ENCODE results near the gene KCNJ12.

- no peak for TF ChIP-seq EZH2 (IDR thresholded peaks at IDR 0.05)
- TF ChIP-seq POLR2AphosphoS5 (IDR thresholded peaks at IDR 0.05; ENCODE audit: borderline replicate concordance, low read depth, low read length) = no peak
- TF ChIP-seq FOXP2 (optimal IDR thresholded peaks at IDR 0.05; ENCODE audit: control extremely low read depth, extremely low read length, insufficient read depth) = no peak
These were observed 12.1 kb upstream of the KCNJ12 start for GRCh38 chr17:21363776-21364642.
